Duodenal mucosa (tissue), 2 donors: ENCODE results near the gene IL24.

Experiments used
- H3K27ac ChIP-seq: one replicate; pipeline ENCODE4 v1.7.0; 2013; ENCODE audit warnings: low read depth, low read length
- H3K27me3 ChIP-seq, 2 donors: one replicate each; pipeline ENCODE4 v1.7.0; 2013; ENCODE audit warnings: low read length in 2 of 2, control low read depth in 1 of 2; ENCODE audit not compliant: insufficient read depth in 2 of 2, control insufficient read depth in 1 of 2
- H3K36me3 ChIP-seq, 2 donors: one replicate each; pipeline ENCODE4 v1.7.0; 2013; ENCODE audit warnings: low read length in 2 of 2, control low read depth in 1 of 2; ENCODE audit not compliant: insufficient read depth in 2 of 2, control insufficient read depth in 1 of 2
- H3K4me1 ChIP-seq, 2 donors: one replicate each; pipeline ENCODE4 v1.7.0; 2013; ENCODE audit warnings: low read length in 2 of 2, control low read depth in 1 of 2; ENCODE audit not compliant: insufficient read depth in 2 of 2, control insufficient read depth in 1 of 2
- H3K4me3 ChIP-seq, 2 donors: one replicate each; pipeline ENCODE4 v1.7.0; 2013; ENCODE audit warnings: low read length in 2 of 2, low read depth in 1 of 2
- H3K9ac ChIP-seq, 2 donors: one replicate each; pipeline ENCODE4 v1.7.0; 2013; ENCODE audit warnings: low read length in 2 of 2, low read depth in 1 of 2
- H3K9me3 ChIP-seq, 2 donors: one replicate each; pipeline ENCODE4 v1.7.0; 2013; ENCODE audit warnings: low read length in 2 of 2, control low read depth in 1 of 2; ENCODE audit not compliant: control insufficient read depth in 1 of 2

The IL24 gene

GRCh38 chr1:206947255-206947654 is 50.0 kb downstream of the IL24 start:
- peaks cover 14 to 26% of the 10 kb centered on the region in 2 donors for H3K36me3 ChIP-seq
- peaks cover 0 to 4% of the 10 kb centered on the region in 2 donors for H3K27me3 ChIP-seq
- peaks cover 46 to 50% of the 10 kb centered on the region in 2 donors for H3K4me1 ChIP-seq
- peak overlapping the region; percentile 81 to 85 for H3K4me3 ChIP-seq
- peak overlapping the region; percentile 74 to 94 for H3K9ac ChIP-seq
- H3K27ac ChIP-seq, result peak overlapping the region; percentile 74
- H3K9me3 ChIP-seq, result no peaks in the 10 kb centered on the region

- Histone ChIP-seq H3K36me3 (peaks cover 6 to 17% of the 10 kb centered on the region in 2 donors), H3K27me3 (no peaks in the 10 kb centered on the region), H3K9me3 (no peaks in the 10 kb centered on the region), H3K4me3 (no peak overlapping the region), H3K9ac (no peak overlapping the region), H3K27ac (no peak overlapping the region), H3K4me1 (peaks cover 59 to 61% of the 10 kb centered on the region in 2 donors)
Measured at GRCh38 chr1:206949208-206949607, 52.0 kb downstream of the IL24 start.

GRCh38 chr1:206949641-206950040 is 52.4 kb downstream of the IL24 start:
- H3K36me3 ChIP-seq, result peaks cover 6 to 13% of the 10 kb centered on the region in 2 donors
- no peaks in the 10 kb centered on the region for H3K27me3 ChIP-seq
- H3K9ac ChIP-seq, result no peak overlapping the region
- H3K27ac ChIP-seq, result no peak overlapping the region
- H3K4me3 ChIP-seq, result no peak overlapping the region
- H3K4me1 ChIP-seq, result peaks cover 62 to 66% of the 10 kb centered on the region in 2 donors
- H3K9me3 ChIP-seq, result no peaks in the 10 kb centered on the region

GRCh38 chr1:206951318-206952100 is 54.3 kb downstream of the IL24 start:
- no peak overlapping the region for H3K27ac ChIP-seq
- no peaks in the 10 kb centered on the region for H3K36me3 ChIP-seq
- H3K4me3 ChIP-seq, result no peak overlapping the region
- no peaks in the 10 kb centered on the region for H3K27me3 ChIP-seq
- no peaks in the 10 kb centered on the region for H3K9me3 ChIP-seq
- H3K4me1 ChIP-seq, result peaks cover 76 to 84% of the 10 kb centered on the region in 2 donors
- H3K9ac ChIP-seq, result peak overlapping the region; percentile 13 to 20

- Histone ChIP-seq H3K9me3 (no peaks in the 10 kb centered on the region), H3K27ac (peak overlapping the region; percentile 40), H3K27me3 (no peaks in the 10 kb centered on the region), H3K9ac (peak overlapping the region; percentile 9 to 13), H3K36me3 (no peaks in the 10 kb centered on the region), H3K4me1 (peaks cover 70 to 89% of the 10 kb centered on the region in 2 donors), H3K4me3 (peak overlapping the region in 1 of 2 donors; percentile 15)
Measured at GRCh38 chr1:206952171-206952570, 54.9 kb downstream of the IL24 start.

GRCh38 chr1:206953126-206953525 is 55.9 kb downstream of the IL24 start:
- Histone ChIP-seq H3K27me3 (no peaks in the 10 kb centered on the region), H3K9ac (peak overlapping the region; percentile 0 to 5), H3K9me3 (no peaks in the 10 kb centered on the region), H3K36me3 (no peaks in the 10 kb centered on the region), H3K27ac (peak overlapping the region; percentile 53), H3K4me1 (peaks cover 70 to 92% of the 10 kb centered on the region in 2 donors), H3K4me3 (no peak overlapping the region)

GRCh38 chr1:206953626-206954025 is 56.4 kb downstream of the IL24 start:
- H3K9me3 ChIP-seq, result no peaks in the 10 kb centered on the region
- no peaks in the 10 kb centered on the region for H3K27me3 ChIP-seq
- H3K9ac ChIP-seq, result peak overlapping the region; percentile 0 to 5

More at GRCh38 chr1:206953626-206954025, 56.4 kb downstream of the IL24 start:
- Histone ChIP-seq H3K36me3 (no peaks in the 10 kb centered on the region), H3K27ac (peak overlapping the region; percentile 53), H3K4me3 (no peak overlapping the region), H3K4me1 (peaks cover 69 to 92% of the 10 kb centered on the region in 2 donors)
